ENCODE data around the gene RAB32.

DNA sequence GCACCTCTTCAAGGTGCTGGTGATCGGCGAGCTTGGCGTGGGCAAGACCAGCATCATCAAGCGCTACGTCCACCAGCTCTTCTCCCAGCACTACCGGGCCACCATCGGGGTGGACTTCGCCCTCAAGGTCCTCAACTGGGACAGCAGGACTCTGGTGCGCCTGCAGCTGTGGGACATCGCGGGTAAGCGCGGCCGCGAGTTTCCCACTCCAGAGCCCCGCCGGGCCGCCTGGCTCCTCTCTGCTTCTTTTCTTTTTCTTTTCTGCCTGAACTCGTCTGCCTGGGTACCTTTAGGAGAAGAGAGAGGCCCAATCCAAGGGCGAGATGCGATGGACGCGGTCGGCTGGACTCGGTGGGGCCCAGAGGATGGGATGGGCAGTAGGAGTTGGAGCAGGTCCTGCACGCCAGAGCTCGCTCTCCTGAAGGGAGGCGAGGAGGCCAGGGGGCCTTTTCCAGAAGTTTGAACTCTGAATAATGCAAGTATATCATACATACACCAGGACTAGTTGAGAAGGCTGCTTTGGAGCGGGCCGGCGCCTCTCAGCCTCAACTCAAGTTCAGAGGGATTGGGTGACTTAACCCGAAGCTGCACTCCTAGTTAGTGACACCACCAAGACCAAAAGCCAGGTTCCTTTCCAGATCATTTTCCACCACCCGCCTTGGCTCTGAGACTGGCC is 445 bp downstream of the RAB32 start:
- TF ChIP-seq POLR2AphosphoS5 (IDR thresholded peaks at IDR 0.05; ENCODE audit: low read depth, low read length) (no peak), POLR2A (IDR thresholded peaks at IDR 0.05; ENCODE audit: low read depth, low read length) (no peak), SPI1 (IDR thresholded peaks at IDR 0.05; ENCODE audit: low read depth, low read length) (no peak), TAF1 (IDR thresholded peaks at IDR 0.05; ENCODE audit: low read depth, low read length) (no peak)
